Fibroblast of skin of right biceps (primary cell): ENCODE measurements around the gene ADAM12.
A peak's percentile ranks its signal among the peaks of the same experiment; 100 is the strongest.
"Not testable (repeated sequence)": the region's sequence is repeated elsewhere in the genome, so short reads cannot be mapped to it uniquely, and the experiment has no call there.

ENCODE experiments used
- DNase-seq: peaks from one replicate; pipeline ENCODE4 v3.0.0-alpha.2; 2013

Gene ADAM12

DNA sequence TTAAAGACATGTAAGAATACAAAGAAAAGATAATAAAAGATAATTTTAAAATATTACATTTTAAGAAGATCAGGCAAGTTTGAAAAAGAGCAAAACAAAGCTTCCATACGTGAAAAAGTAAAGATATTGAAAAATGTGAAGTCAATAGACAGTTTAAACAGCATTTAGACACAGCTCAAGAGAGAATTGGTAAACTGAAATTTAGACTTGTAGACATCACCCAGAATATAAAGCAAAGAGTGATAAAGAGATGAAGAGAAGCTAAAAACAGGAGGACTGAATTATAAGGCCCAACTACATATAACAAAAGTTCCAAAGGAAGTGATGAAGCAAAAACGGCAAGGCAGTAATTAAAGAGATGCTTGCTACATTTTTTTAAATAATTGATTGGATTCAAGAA lies 13.8 kb downstream of the ADAM12 start:
- DNase-seq: no peak

DNA sequence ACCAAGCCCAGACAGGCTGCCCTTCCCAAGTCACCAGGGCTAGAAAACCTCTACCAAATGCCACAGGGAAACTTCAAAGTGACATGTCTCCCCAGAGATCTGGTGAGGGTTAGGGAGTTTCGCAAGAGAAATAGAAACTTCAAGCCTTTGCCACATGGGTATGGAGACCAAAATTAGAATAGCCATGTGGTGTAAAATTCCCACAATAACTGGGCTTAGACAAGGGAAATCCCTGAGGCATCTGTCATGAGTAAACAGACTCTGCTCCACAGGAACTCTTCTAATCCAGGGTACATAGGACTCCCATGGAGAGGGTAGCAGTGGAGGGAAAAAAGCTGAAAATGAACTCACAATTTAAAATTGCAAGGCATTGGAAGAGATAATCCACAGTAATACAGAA lies 14.3 kb downstream of the ADAM12 start:
- DNase-seq: peak; percentile 71

DNA sequence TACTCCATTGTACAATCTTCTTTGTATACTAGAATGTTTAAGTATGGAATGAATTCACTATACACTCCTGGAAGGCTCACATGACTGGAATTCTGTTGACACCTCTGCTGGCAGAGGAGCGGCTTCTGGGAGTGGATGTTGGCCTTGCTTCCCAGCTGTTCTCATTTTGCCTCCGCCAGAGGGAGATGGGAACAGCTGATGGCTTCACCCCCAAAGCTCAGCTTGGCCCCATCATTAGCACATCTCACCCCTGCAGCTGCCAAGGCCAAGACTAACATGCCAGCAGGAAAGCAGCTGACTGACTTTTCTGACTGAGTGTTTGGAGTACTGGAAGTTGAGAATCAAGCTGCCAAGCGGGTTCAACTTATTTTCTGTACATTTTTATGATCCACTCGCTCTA lies 15.1 kb downstream of the ADAM12 start:
- DNase-seq: peak; percentile 49

DNA sequence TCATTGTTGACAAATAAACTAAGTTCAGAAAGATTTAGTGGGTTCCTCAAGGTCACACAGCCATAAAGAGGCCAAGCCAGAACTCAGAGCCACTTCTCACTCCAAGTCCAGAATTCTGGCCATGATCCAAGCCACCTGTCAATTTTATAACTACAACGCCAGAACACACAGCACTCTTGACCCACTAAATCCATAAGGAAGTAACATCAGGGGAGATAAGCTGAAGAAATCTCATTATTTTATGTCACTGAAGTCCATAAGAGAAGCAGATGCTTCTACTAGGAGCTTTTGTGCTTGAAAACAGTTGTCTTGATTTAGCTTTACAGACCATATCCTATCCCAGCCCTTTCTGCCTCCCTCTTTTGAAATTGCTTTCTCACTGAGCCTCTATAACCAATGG lies 15.9 kb downstream of the ADAM12 start:
- no peak for DNase-seq

DNA sequence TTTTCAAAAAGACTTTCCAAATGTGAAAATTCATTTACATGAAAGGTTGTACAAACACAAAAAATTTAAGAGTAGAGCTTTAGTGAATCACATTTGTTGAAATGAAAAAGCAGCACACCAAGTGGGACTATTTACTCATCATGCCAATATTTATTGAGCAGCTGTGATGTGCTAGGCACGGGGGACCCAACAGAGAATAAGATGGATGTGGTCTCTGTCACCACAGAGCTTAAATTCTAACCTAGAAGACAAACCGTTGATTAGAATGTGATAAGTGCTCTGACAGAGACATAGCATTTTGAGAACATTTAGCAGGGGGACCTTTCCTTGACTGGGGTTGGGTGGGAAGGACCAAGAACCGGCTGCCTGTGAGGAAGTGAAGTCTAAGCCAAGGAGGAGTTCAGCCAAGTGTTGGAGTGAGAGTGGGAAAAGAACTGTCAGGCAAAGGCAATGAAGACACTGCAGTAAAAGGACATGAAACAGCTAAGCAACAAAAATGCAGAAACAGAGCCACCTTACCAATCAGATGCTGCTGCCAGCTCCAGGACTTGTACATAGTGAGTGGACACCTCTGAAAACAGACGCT lies 19.1 kb downstream of the ADAM12 start:
- DNase-seq: no peak

DNA sequence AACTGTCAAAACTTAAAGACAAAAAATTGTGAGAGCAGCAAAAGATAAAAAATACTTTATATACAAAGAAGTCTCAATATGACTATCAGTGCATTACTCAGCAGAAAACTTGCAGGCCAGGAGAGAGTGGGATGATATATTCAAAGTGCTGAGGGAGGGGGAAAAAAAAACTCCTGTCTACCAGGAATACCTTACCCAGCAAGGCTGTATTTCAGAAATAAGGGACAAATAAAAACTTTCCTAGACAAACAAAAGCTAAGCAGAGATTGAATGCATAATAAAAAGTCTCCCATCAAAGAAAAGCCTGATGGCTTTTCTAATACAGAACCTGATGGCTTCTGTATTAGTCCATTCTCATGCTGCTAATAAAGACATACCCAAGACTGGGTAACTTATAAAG lies 31.1 kb downstream of the ADAM12 start:
- DNase-seq: no peak

DNA sequence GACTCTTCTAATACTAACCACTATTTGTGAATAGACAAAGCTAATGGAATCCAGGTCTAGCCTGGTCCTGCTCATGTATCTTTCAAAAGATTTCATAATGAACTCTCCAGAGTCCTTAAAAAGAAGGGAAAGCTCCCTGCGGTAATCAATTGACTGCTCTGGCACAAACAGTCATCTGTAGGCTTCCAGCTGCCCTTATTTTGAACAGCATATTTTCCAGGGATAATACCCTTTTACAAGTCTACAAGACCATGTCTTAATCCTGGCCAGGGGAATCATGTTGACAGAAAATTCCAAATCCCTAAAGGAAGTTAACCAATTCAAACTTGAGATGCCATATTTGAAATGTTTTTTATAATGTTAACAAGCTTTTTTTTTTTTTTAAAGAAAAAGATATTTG lies 34.6 kb downstream of the ADAM12 start:
- no peak for DNase-seq

DNA sequence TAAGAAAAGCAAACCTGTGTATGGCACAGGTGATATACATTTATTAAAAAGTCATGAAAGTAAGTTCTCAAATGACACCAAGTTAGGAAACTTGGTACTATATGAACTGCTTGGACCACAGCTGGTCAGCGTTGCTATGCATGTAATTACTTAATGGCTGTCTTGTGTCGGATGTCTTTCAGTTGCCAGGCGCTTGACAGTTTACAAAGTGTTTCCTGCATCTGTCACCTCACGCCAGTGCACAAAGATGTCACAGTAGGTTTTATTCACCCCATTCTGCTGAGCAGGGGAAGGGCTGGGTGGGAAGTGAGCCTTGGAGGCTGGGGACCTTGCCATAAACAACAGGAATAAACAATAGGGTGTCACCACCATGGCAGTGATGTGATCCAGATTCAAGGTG lies 35.8 kb downstream of the ADAM12 start:
- no peak for DNase-seq

DNA sequence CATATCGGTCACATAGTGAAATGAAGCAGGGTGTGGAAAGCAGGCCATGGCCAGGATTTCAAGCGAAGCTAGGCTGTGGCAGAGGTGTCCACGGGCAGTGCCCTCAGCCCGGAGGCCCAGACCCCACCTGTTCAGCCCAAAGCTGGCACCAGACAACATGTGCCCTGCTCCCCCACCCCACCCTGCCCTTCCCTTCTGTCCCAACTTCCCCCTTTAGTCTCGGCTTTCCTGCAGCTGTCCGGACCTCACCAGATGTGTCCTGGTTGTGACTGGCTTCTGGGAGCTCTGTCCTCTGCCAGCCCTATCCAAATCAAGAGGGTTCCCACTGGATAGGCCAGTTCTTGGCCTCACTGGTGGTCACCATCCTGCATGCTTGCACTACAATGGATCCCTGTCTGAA lies 37.3 kb downstream of the ADAM12 start:
- no peak for DNase-seq

DNA sequence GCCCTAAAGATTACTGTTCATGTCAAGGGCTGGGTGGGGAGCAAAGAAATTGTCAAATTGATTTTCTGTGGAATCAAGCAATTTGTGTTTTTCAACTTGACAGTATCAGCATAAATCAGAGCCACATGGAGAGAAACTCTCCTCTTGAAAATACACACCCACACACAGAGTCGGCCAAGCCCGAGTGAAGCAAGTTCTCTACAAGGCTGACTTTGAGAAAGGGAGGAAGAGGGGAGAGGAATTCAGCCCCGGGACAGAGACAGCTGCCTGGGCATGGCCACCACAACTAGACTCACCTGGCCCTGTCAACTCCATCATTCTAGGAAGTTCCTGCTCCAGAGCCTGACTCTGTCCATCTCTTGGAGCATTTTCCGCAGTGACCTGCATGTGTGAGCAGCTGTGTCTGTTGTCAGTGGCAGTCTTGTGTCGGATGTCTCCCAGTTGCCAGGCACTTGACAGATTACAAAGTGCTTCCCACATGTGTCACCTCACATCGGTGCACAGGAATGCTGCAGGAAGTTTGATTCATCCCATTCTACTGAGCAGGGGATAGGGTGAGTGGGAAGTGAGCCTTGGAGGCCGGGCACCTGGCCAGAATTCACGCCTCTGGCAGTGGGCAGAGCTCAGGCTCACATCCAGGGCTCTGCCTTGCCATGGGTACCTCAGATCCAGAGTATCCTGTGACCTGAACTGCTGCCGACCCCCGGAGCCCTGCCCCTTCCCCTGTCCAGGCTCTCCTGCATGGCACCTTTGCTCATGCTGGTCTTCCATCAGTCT lies 37.9 kb downstream of the ADAM12 start:
- DNase-seq: peak; percentile 98

DNA sequence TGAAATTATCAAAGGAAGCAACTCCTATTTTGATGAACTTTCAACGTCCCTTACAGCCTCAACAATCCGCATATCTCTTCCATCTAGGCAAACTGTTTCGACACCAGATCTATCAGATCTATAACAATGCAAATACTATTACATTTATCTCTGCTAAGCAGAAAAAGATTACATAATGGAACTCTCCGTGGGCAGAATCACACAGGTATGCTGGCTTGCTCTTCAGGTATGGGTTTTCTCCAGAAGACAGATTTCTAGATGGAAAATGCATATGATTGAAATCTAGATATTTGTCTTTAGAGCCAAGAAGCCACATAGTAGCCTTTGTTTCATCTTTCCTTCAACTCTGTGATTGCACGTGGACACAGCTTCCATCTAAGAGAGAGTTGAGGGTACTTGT lies 38.6 kb downstream of the ADAM12 start:
- no peak for DNase-seq

DNA sequence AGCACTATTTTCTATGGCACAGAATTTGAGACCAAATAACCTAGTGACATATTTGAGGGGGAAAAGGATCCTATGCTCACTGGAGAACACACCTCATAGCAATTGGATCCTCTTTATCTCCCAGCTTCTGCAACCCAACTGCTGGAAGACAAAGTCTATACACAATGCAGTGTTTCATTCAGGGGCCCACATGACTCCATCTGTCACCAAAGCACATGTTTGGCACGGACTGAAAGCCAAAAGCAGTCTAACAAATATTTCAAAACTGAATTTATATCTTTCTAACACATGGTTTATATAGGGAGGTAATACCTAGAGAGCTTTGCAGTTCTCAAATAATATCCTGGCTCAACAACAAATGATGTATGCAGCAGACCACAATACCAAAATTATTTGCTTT lies 39.2 kb downstream of the ADAM12 start:
- no peak for DNase-seq

DNA sequence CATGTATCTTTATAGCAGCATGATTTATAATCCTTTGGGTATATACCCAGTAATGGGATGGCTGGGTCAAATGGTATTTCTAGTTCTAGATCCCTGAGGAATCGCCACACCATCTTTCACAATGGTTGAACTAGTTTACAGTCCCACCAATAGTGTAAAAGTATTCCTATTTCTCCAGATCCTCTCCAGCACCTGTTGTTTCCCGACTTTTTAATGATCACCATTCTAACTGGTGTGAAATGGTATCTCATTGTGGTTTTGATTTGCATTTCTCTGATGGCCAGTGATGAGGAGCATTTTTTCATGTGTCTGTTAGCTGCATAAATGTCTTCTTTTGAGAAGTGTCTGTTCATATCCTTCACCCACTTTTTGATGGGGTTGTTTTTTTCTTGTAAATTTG lies 44.8 kb downstream of the ADAM12 start:
- DNase-seq: not testable (repeated sequence)

DNA sequence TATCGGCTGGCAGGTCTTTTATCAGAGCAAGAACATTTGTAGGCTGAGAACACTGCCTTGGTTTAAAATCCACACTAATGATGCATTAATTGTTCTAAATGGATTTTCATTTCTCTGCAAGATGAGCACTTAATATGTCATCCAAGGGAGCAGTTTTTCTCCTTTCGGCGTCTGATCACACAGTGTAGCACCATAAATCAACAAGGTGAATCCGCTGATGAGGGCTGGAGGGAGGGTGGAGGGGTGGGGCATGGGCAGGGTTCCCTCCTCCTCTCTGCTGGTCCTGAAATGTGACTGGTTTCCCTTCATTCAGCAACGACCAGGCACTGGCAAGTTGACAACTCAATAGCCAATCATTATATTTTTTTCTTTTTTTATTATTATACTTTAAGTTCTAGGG lies 45.6 kb downstream of the ADAM12 start:
- DNase-seq: no peak

DNA sequence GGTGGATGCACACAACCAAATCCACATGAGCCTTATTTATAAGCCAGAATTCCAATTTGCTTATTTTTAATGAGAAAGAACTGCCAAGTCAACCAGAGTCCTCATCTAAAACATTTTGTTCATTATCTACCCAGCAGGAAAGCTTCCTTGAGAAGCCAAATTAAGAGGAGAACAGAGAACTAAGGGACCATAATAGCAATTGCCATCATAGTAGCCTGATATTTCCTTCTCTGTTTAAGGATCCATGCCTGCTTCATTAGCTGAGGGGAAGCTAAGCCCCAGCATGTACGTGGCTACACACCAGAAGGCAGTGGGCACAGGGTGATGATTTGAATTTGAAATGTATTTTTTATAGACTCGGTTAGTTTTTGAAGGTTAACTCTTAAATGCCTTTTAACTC lies 46.8 kb downstream of the ADAM12 start:
- DNase-seq: no peak

DNA sequence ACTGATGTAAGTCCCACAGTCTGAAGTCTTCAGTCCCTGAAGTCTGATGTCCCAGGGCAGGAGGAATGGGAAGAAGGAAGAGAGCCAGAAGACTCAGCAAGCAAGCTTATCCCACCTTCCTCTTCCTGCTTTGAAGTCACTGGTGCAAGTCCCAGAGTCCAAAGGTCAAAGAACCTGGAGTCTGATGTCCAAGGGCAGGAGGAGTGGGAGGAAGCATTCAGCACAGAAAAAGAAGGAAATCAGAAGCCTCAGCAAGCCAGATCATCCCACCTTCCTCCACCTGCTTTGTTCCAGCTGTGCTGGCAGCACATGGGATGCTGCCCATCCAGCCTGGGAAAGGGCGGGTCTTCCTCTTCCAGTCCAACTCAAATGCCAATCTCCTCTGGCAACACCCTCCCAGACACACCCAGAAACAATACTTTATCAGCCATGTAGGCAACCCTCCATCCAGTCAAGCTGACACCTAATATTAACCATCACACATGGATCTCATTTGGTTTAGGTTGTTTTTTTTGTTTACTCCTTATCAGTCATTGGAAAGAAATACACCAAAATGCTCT lies 50.9 kb downstream of the ADAM12 start:
- no peak for DNase-seq

DNA sequence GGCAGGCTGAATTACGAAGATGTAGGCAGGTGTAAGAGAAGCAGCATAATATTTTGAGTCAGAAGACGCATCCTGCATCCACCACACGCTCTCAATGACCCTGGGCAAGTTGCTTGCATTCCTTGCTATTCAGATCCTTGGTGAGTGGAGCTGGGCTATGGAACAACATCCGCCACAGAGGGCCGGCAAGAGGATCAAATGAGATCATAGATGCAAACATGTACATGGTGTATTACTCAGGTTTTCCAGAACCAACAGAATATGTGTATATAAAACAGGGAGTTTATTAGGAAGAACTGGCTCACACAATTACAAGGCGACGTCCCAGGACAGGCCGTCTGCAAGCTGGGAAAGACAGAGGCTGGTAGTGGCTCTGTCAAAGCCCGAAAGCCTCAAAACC lies 51.5 kb downstream of the ADAM12 start:
- peak; percentile 38 for DNase-seq

DNA sequence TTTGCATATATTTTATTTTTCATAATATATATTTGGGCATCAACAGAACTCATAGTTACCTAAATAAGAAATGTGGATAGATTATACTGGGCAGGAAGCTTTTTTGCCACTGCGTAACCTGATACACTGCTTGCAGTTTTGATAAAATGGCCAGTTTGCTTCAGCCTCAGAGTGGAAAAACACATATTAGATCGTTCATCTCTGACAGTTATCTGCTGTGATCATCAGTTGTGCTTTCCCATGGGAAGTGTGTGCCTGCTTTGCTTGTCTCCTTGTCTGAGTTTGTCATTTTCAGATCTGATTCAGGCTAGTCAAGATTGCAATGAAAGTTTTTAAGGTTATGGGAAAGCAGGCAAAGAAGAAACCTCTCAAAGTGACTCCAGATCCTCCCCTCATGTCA lies 54.0 kb downstream of the ADAM12 start:
- DNase-seq: peak; percentile 26

DNA sequence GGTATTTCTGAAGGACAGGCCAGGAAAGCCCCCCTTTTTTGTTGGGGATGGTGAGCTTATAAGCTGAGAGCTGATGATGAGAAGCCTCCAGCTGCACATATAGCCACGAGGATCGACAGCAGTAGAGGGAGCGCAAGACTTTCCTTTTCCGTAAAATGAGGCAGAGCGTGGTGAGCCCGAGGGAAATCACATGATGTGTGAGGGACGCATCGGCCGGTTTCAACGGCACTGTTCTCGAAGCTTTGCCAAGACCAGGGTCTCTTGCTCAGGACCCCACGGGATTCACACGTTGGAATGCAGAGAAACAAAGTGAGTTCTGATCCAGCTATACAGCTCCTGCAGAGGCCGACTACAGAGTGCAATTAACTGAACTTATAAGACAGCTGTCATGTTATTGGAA lies 55.7 kb downstream of the ADAM12 start:
- no peak for DNase-seq

DNA sequence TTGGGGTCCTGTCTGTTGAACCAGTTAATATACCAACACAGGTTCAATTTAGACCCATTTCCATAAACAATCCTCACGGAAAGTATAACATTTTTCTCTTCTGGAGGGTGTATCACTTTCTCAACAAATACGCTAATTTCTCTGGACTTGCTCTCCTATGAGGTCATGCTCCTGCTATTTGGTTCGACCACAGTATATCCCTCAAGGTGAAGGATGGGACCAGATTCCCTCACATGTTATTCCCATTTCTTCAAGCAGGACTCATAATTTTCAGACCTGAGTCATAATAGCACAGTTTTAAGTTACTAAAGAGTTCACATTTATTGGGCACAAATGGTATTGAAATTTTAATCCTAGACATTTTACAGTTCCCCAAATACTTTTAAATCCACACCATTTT lies 57.2 kb downstream of the ADAM12 start:
- DNase-seq: peak; percentile 80

DNA sequence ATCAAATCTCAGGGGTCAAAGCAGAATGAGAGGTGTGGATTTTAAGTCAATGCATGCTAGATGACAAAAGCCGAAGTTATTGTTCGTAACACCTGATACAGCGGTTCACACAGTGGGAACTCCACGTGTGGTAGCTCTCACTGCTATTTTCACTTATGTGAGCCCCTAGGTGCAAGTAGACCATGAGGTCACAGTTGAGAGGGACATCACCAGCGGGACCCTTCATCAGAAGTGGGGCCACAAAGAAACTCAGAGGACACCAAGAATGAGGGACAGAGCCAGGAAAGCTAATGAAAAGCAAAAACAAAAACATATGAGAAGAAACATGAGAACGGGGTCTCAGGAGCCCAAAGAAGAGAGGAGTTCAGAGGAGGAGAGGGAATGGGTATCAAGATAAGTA lies 63.5 kb downstream of the ADAM12 start:
- DNase-seq: no peak

DNA sequence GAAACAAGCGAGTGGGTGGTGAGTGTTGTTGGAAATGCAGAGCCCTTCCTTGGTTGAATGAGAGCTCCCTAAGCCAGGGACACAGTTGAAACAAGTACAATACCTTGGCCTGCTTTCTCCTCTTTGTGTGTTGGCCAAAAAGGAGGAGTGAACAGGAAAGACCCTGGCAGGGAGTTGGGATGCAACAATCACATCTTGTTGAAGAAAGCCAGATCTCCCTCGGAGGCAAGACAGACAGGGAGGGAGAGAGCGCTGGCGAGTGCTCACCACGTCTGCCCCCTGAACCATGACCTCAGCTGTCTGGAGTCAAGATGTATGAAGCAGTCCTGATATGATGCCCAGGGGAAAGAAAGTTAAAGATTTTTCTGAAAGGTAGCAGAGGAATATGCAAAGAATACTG lies 66.8 kb downstream of the ADAM12 start:
- DNase-seq: no peak

DNA sequence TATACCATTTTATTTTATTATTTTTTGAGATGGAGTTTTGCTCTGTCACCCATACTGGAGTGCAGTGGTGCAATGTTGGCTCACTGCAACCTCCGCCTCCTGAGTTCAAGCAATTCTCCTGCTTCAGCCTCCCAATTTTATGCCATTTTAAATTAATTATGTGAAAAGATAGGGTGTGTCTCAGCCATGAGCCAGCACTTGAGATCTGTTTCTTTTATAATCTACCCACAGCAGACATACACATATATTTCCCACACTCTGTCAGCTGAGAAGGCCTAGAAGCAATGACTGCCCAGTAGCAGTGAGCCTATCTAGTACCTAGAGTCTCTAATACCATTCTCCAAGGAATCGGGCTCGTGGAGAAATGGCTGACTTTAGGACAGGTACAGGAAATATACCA lies 70.5 kb downstream of the ADAM12 start:
- DNase-seq: no peak

DNA sequence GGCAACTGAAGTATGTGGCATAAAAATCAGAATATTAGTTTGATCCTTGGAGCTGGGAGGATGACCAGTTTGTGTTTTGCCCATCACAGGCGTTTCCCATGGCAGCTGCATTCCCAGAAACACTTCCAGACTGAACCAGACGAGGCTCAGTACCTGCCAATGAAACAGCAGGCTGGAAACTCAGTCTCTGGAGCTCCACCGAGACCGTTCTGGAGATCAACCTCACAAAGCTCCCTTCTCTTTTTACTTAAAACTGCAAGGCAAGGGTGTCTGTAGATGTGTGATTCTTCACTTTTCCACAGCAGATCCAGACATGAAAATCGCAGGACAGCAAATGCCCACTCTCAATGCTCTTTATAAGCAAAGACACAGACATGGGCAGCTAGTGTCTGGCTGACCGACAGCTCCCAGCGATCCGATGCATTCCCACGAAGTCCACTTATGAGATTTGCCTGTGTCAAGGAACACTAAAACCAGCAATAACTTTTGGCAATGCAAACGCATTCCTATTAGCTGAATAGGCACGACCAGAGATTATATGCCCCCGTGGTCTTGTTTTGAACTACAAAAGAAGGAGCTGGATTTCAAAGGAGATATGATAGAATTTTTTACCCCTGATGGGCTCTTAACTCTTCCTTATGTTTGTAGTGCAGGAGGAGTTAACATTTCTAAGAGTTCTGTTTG lies 72.6 kb downstream of the ADAM12 start:
- DNase-seq: peak; percentile 78
